Left ventricle myocardium inferior (tissue), 1 donor: ENCODE measurements around the gene SPG11. TPM values are rescaled to one million over a fixed set of nuclear protein-coding genes. Genes with fewer than 3 reads are reported as not detected.

Experiments
- DNase-seq: peaks from one replicate; pipeline ENCODE4 v3.0.0-alpha.2; 2020
- H3K27ac ChIP-seq: fragments of 200-600 bp; replicated peaks from 2 replicates; pipeline ENCODE4 v1.8.0; 2021
- H3K27me3 ChIP-seq: fragments of 200-600 bp; 2 replicates; pipeline ENCODE4 v1.8.0; 2021; ENCODE audit warnings: low read depth
- H3K36me3 ChIP-seq: fragments of 200-600 bp; 2 replicates; pipeline ENCODE4 v1.8.0; 2021
- H3K4me1 ChIP-seq: fragments of 200-600 bp; 2 replicates; pipeline ENCODE4 v1.8.0; 2021
- H3K4me3 ChIP-seq: fragments of 200-600 bp; 2 replicates; pipeline ENCODE4 v1.8.0; 2021; ENCODE audit warnings: mild to moderate bottlenecking, moderate library complexity
- H3K9me3 ChIP-seq: fragments of 200-600 bp; replicated peaks from 2 replicates; pipeline ENCODE4 v1.8.0; 2021
- CTCF ChIP-seq: fragments of 200-600 bp; IDR thresholded peaks from 2 replicates; pipeline ENCODE4 v1.8.0; 2021; ENCODE audit warnings: antibody characterized with exemption, mild to moderate bottlenecking, borderline replicate concordance
- intact Hi-C: fragments of 100-400 bp; cut with micrococcal nuclease; formaldehyde crosslinking; loops from one replicate; pipeline ENCODE4 v1.11.0; 2022
- total RNA-seq: library from RNA; stranded (reverse); fragmentation: NEBNext Ultra II Directional; extraction: Animal tissue kit (Norgen Biotek cat#: 25700); gene quantifications from one replicate; pipeline ENCODE4 v1.2.1, GENCODE V29; 2021
- donor health status: DM: no; HTN: yes; CAD: no; lungs with severe emphysema.

The SPG11 gene
- total RNA-seq, 1 donor from 2014 or later, result 49.6 TPM

GRCh38 chr15:44682211-44682610 lies 18.7 kb upstream of the SPG11 start:
- H3K9me3 ChIP-seq, result no peaks in the 10 kb centered on the region
- no peak for TF ChIP-seq CTCF
- DNase-seq, result no peak
- no peak overlapping the region for H3K27ac ChIP-seq
- H3K36me3 ChIP-seq, result no peaks in the 10 kb centered on the region
- intact Hi-C loops, result no loop called here
- no peaks in the 10 kb centered on the region for H3K27me3 ChIP-seq
- no peak overlapping the region for H3K4me3 ChIP-seq
- peaks cover 15% of the 10 kb centered on the region for H3K4me1 ChIP-seq

GRCh38 chr15:44676676-44677075 lies 13.2 kb upstream of the SPG11 start:
- no peak overlapping the region for H3K27ac ChIP-seq
- H3K4me1 ChIP-seq, result no peaks in the 10 kb centered on the region
- intact Hi-C loops, result no loop called here
- no peak for TF ChIP-seq CTCF
- no peaks in the 10 kb centered on the region for H3K9me3 ChIP-seq
- H3K27me3 ChIP-seq, result no peaks in the 10 kb centered on the region
- H3K36me3 ChIP-seq, result no peaks in the 10 kb centered on the region
- no peak for DNase-seq
- H3K4me3 ChIP-seq, result no peak overlapping the region

DNA sequence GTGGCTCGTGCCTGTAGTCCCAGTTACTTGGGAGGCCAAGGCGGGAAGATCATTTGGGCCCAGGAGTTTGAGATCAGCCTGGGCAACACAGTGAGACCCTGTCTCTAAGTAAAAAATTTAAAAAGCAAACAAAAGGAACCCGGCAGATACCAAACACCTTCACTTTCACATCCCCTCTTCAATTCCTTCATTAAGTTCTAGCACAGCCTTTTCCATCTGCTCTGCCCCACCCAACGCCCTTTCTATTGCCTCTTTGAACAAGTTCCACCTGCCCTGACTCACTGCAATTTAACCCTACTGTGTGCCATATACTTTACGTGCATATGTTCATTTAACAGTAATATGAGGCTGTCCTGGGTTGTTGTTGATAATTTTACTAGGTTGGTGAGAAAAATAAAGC lies 12.4 kb upstream of the SPG11 start:
- no peak for TF ChIP-seq CTCF
- Histone ChIP-seq H3K4me3 (no peak overlapping the region), H3K4me1 (no peaks in the 10 kb centered on the region), H3K27me3 (no peaks in the 10 kb centered on the region), H3K27ac (no peak overlapping the region), H3K9me3 (no peaks in the 10 kb centered on the region), H3K36me3 (no peaks in the 10 kb centered on the region)
- intact Hi-C loops, result no loop called here
- DNase-seq, result no peak

GRCh38 chr15:44673639-44674038 lies 10.2 kb upstream of the SPG11 start:
- DNase-seq, result no peak
- Histone ChIP-seq H3K36me3 (no peaks in the 10 kb centered on the region), H3K9me3 (no peaks in the 10 kb centered on the region), H3K4me1 (no peaks in the 10 kb centered on the region), H3K4me3 (no peak overlapping the region), H3K27ac (no peak overlapping the region), H3K27me3 (no peaks in the 10 kb centered on the region)
- intact Hi-C loops, result no loop called here
- no peak for TF ChIP-seq CTCF

- H3K27me3 ChIP-seq, result no peaks in the 10 kb centered on the region
- no peak overlapping the region for H3K4me3 ChIP-seq
- no peak overlapping the region for H3K27ac ChIP-seq
- no peak for TF ChIP-seq CTCF
- no peaks in the 10 kb centered on the region for H3K36me3 ChIP-seq
- peaks cover 12% of the 10 kb centered on the region for H3K4me1 ChIP-seq
- intact Hi-C loops, result no loop called here
- DNase-seq, result no peak
- H3K9me3 ChIP-seq, result no peaks in the 10 kb centered on the region
Observed at GRCh38 chr15:44670087-44670950, 6.9 kb upstream of the SPG11 start.
